NCI-H1436 (cell line): ENCODE data around the gene LIMS4.
"Not testable (repeated sequence)": the region's sequence is repeated elsewhere in the genome, so short reads cannot be mapped to it uniquely, and the experiment has no call there.

Experiments used
- DNase-seq: peaks from one replicate; lab custom pipeline; 2025; lab: John Stamatoyannopoulos, UW

The LIMS4 gene

GRCh38 chr2:110472171-110473058 is at the start of gene LIMS4:
Gene LIMS4 (minus strand): TSS chr2:110472816. CDS start chr2:110472778, 38 bp downstream.
- not testable (repeated sequence) for DNase-seq

GRCh38 chr2:110499755-110500377 is 27.2 kb upstream of the LIMS4 start:
- not testable (repeated sequence) for DNase-seq

GRCh38 chr2:110496027-110496426 is 23.4 kb upstream of the LIMS4 start:
- not testable (repeated sequence) for DNase-seq

- not testable (repeated sequence) for DNase-seq
Observed at GRCh38 chr2:110494488-110494887, 21.9 kb upstream of the LIMS4 start.

- not testable (repeated sequence) for DNase-seq
Observed at GRCh38 chr2:110488991-110489390, 16.4 kb upstream of the LIMS4 start.

GRCh38 chr2:110482697-110483096 is 10.1 kb upstream of the LIMS4 start:
- DNase-seq, result not testable (repeated sequence)

GRCh38 chr2:110481200-110481599 is 8.6 kb upstream of the LIMS4 start:
- not testable (repeated sequence) for DNase-seq

- DNase-seq, result not testable (repeated sequence)
Observed at GRCh38 chr2:110480084-110480483, 7.5 kb upstream of the LIMS4 start.

- not testable (repeated sequence) for DNase-seq
Observed at GRCh38 chr2:110477370-110477769, 4.8 kb upstream of the LIMS4 start.

- not testable (repeated sequence) for DNase-seq
Observed at GRCh38 chr2:110476952-110477351, 4.3 kb upstream of the LIMS4 start.

GRCh38 chr2:110475627-110476359 is 3.2 kb upstream of the LIMS4 start:
- DNase-seq, result not testable (repeated sequence)

GRCh38 chr2:110474898-110475297 is 2.3 kb upstream of the LIMS4 start:
- not testable (repeated sequence) for DNase-seq

GRCh38 chr2:110473059-110473358 is 393 bp upstream of the LIMS4 start:
- DNase-seq, result not testable (repeated sequence)

- DNase-seq, result not testable (repeated sequence)
Observed at GRCh38 chr2:110468921-110469320, 3.7 kb downstream of the LIMS4 start.

GRCh38 chr2:110465312-110465711 is 7.3 kb downstream of the LIMS4 start:
- DNase-seq, result not testable (repeated sequence)

GRCh38 chr2:110462458-110462857 is 10.2 kb downstream of the LIMS4 start:
- DNase-seq, result not testable (repeated sequence)

GRCh38 chr2:110460318-110460717 is 12.3 kb downstream of the LIMS4 start:
- not testable (repeated sequence) for DNase-seq

- DNase-seq, result not testable (repeated sequence)
Observed at GRCh38 chr2:110457214-110457590, 15.4 kb downstream of the LIMS4 start.

GRCh38 chr2:110456291-110457213 is 16.1 kb downstream of the LIMS4 start:
- DNase-seq, result not testable (repeated sequence)

- not testable (repeated sequence) for DNase-seq
Observed at GRCh38 chr2:110455080-110455670, 17.4 kb downstream of the LIMS4 start.

- not testable (repeated sequence) for DNase-seq
Observed at GRCh38 chr2:110450951-110451350, 21.7 kb downstream of the LIMS4 start.
